ENCODE results near the gene SREK1IP1. TPM values are rescaled to one million over a fixed set of nuclear protein-coding genes. Genes with fewer than 3 reads are reported as not detected.

SREK1IP1 gene
- total RNA-seq, 6 donors from 2014 or later: 4.2 to 20.7 (median 13.4) TPM

GRCh38 chr5:64807520-64807919, 39.0 kb upstream of the SREK1IP1 start:
- ATAC-seq (ENCODE audit: low FRiP score in 2 of 2) (peak in 1 of 2 donors; percentile 71), DNase-seq (peak in 1 of 2 donors; percentile 26)
- no peaks in the 10 kb centered on the region for H3K27me3 ChIP-seq
- no peaks in the 10 kb centered on the region for H3K9me3 ChIP-seq
- H3K4me1 ChIP-seq: peaks cover 0 to 3% (median 0%) of the 10 kb centered on the region in 4 donors
- TF ChIP-seq POLR2A (IDR thresholded peaks at IDR 0.05) (no peak), POLR2AphosphoS5 (IDR thresholded peaks at IDR 0.05) (no peak), EP300 (IDR thresholded peaks at IDR 0.05) (no peak)
- TF ChIP-seq, protein P1, sequence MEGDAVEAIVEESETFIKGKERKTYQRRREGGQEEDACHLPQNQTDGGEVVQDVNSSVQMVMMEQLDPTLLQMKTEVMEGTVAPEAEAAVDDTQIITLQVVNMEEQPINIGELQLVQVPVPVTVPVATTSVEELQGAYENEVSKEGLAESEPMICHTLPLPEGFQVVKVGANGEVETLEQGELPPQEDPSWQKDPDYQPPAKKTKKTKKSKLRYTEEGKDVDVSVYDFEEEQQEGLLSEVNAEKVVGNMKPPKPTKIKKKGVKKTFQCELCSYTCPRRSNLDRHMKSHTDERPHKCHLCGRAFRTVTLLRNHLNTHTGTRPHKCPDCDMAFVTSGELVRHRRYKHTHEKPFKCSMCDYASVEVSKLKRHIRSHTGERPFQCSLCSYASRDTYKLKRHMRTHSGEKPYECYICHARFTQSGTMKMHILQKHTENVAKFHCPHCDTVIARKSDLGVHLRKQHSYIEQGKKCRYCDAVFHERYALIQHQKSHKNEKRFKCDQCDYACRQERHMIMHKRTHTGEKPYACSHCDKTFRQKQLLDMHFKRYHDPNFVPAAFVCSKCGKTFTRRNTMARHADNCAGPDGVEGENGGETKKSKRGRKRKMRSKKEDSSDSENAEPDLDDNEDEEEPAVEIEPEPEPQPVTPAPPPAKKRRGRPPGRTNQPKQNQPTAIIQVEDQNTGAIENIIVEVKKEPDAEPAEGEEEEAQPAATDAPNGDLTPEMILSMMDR (IDR thresholded peaks at IDR 0.05): no peak
- peaks cover 0 to 30% (median 0%) of the 10 kb centered on the region in 4 donors for H3K36me3 ChIP-seq
- H3K4me3 ChIP-seq: peak overlapping the region in 1 of 4 donors; percentile 5
- WGBS, 2 donors: 66% methylated on average over 5 of the region's 5 CpGs
- peak overlapping the region; percentile 12 to 61 (median 36) for H3K27ac ChIP-seq

- WGBS, 2 donors: 71 to 85% methylated on average over 2 of the region's 2 CpGs
These were observed 38.0 kb upstream of the SREK1IP1 start for GRCh38 chr5:64806537-64806936.

GRCh38 chr5:64800926-64801325, 32.4 kb upstream of the SREK1IP1 start:
- H3K4me1 ChIP-seq: no peaks in the 10 kb centered on the region
- no peak overlapping the region for H3K4me3 ChIP-seq
- WGBS, 2 donors: 90 to 94% methylated on average over 2 of the region's 2 CpGs
- no peaks in the 10 kb centered on the region for H3K9me3 ChIP-seq
- H3K27me3 ChIP-seq: no peaks in the 10 kb centered on the region
- peaks cover 0 to 43% (median 3%) of the 10 kb centered on the region in 4 donors for H3K36me3 ChIP-seq
- TF ChIP-seq, protein P1 (IDR thresholded peaks at IDR 0.05): no peak
- TF ChIP-seq EP300 (IDR thresholded peaks at IDR 0.05): no peak
- TF ChIP-seq POLR2AphosphoS5 (IDR thresholded peaks at IDR 0.05): no peak
- TF ChIP-seq POLR2A (IDR thresholded peaks at IDR 0.05): no peak
- H3K27ac ChIP-seq: no peak overlapping the region
- DNase-seq: no peak
- no peak for ATAC-seq (ENCODE audit: low FRiP score in 2 of 2)

More at GRCh38 chr5:64806537-64806936, 38.0 kb upstream of the SREK1IP1 start:
- Histone ChIP-seq H3K4me3 (no peak overlapping the region), H3K36me3 (peaks cover 0 to 39% (median 3%) of the 10 kb centered on the region in 4 donors), H3K4me1 (no peaks in the 10 kb centered on the region), H3K9me3 (no peaks in the 10 kb centered on the region), H3K27ac (no peak overlapping the region), H3K27me3 (no peaks in the 10 kb centered on the region)
- no peak for TF ChIP-seq EP300 (IDR thresholded peaks at IDR 0.05)
- no peak for ATAC-seq (ENCODE audit: low FRiP score in 2 of 2)
- no peak for DNase-seq

- no peak for TF ChIP-seq POLR2A (IDR thresholded peaks at IDR 0.05)
- no peak for TF ChIP-seq POLR2AphosphoS5 (IDR thresholded peaks at IDR 0.05)
- TF ChIP-seq EP300 (IDR thresholded peaks at IDR 0.05): no peak
- TF ChIP-seq, protein P1 (IDR thresholded peaks at IDR 0.05): no peak
- ATAC-seq (ENCODE audit: low FRiP score in 2 of 2) (no peak), DNase-seq (no peak)
- H3K27me3 ChIP-seq: no peaks in the 10 kb centered on the region
- H3K27ac ChIP-seq: no peak overlapping the region
- no peaks in the 10 kb centered on the region for H3K9me3 ChIP-seq
- H3K4me1 ChIP-seq: no peaks in the 10 kb centered on the region
- no peak overlapping the region for H3K4me3 ChIP-seq
- peaks cover 0 to 11% (median 0%) of the 10 kb centered on the region in 4 donors for H3K36me3 ChIP-seq
These were observed 27.8 kb upstream of the SREK1IP1 start for GRCh38 chr5:64796301-64796700.

- Histone ChIP-seq H3K36me3 (peaks cover 0 to 9% (median 0%) of the 10 kb centered on the region in 4 donors), H3K4me3 (no peak overlapping the region), H3K9me3 (no peaks in the 10 kb centered on the region), H3K4me1 (no peaks in the 10 kb centered on the region), H3K27me3 (no peaks in the 10 kb centered on the region), H3K27ac (no peak overlapping the region)
- DNase-seq (no peak), ATAC-seq (ENCODE audit: low FRiP score in 2 of 2) (no peak)
- 64 to 71% methylated on average over 3 of the region's 3 CpGs for WGBS, 2 donors
- TF ChIP-seq, protein P1 (IDR thresholded peaks at IDR 0.05): no peak
- no peak for TF ChIP-seq POLR2A (IDR thresholded peaks at IDR 0.05)
These were observed 25.7 kb upstream of the SREK1IP1 start for GRCh38 chr5:64794053-64794770.
